Upper lobe of left lung (tissue), 4 donors: ENCODE results near the gene FXYD6.

Experiments
- EP300 ChIP-seq, 4 donors: sonication (generic); formaldehyde crosslinking; IDR thresholded peaks; one replicate each; pipeline ENCODE4 v1.5.1; 2017; ENCODE audit warnings: antibody characterized with exemption in 4 of 4, control low read depth in 2 of 4
- POLR2A ChIP-seq, 4 donors: fragments of 450-650 bp; IDR thresholded peaks; one replicate each; pipeline ENCODE4 v1.5.1; 2016 to 2017; ENCODE audit warnings: antibody characterized with exemption in 4 of 4, mild to moderate bottlenecking in 2 of 4
- TF ChIP-seq, protein P1 (sequence below), 6 experiments: fragments of 450-650 bp in 4 of 6; fragments of 200-600 bp in 2 of 6; sonication (generic) in 2 of 6; IDR thresholded peaks; one replicate each; pipeline ENCODE4 v1.5.1; 2016 to 2019; ENCODE audit warnings: antibody characterized with exemption in 6 of 6

DNA sequence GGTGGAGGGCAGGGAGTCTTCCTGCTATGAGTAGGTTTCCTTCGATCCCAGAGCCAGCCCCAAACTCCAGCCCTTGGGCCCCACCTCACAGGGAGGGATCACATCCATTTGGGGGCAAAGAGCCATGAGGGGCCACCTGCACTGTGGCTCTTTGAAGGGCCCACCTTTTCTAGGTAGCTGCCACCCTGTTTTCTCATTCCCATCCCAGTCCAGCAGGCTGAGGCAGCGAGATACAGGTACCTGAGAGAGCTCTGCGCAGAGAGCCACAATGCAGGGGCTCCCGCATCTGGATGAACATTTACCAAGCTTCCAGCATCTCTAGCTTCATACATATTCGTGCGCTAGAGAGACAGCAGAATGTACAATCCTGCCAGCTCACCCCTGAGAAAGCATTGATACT lies 16.3 kb downstream of the FXYD6 start:
- TF ChIP-seq, protein P1, sequence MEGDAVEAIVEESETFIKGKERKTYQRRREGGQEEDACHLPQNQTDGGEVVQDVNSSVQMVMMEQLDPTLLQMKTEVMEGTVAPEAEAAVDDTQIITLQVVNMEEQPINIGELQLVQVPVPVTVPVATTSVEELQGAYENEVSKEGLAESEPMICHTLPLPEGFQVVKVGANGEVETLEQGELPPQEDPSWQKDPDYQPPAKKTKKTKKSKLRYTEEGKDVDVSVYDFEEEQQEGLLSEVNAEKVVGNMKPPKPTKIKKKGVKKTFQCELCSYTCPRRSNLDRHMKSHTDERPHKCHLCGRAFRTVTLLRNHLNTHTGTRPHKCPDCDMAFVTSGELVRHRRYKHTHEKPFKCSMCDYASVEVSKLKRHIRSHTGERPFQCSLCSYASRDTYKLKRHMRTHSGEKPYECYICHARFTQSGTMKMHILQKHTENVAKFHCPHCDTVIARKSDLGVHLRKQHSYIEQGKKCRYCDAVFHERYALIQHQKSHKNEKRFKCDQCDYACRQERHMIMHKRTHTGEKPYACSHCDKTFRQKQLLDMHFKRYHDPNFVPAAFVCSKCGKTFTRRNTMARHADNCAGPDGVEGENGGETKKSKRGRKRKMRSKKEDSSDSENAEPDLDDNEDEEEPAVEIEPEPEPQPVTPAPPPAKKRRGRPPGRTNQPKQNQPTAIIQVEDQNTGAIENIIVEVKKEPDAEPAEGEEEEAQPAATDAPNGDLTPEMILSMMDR (IDR thresholded peaks at IDR 0.05), result no peak
- no peak for TF ChIP-seq POLR2A (IDR thresholded peaks at IDR 0.05)
- no peak for TF ChIP-seq EP300 (IDR thresholded peaks at IDR 0.05)
